Spleen (tissue), 7 donors: ENCODE data around the gene POC5.

ENCODE experiments used
- CTCF ChIP-seq, 11 experiments: fragments of 200-600 bp in 7 of 11; fragments of 450-650 bp in 4 of 11; sonication (generic) in 4 of 11; IDR thresholded peaks in 8 of 11; conservative IDR thresholded peaks in 3 of 11; 1 replicate in 7 of 11; 2 replicates in 4 of 11; pipeline versions ENCODE4 v1.4.0 to v1.8.0; 2016 to 2021; ENCODE audit warnings: antibody characterized with exemption in 11 of 11, inconsistent platforms in 4 of 11, mild to moderate bottlenecking in 1 of 11
- POLR2AphosphoS5 ChIP-seq, 3 donors: sonication (generic); formaldehyde crosslinking; IDR thresholded peaks; one replicate each; pipeline ENCODE4 v1.5.1; 2017; ENCODE audit warnings: antibody characterized with exemption in 3 of 3
- donor health status: DM: no; HTN: no; CAD: no; lungs with moderate emphysema.
- donor health status: DM: no; HTN: no; CAD: no.
- donor health status: DM: no; HTN: no; CAD: no.

- TF ChIP-seq CTCF (IDR thresholded peaks at IDR 0.05 in 8 of 11, conservative IDR thresholded peaks at IDR 0.05 in 3 of 11) (no peak), POLR2AphosphoS5 (IDR thresholded peaks at IDR 0.05) (no peak)
Observed at GRCh38 chr5:75720882-75721281, 3.6 kb upstream of the POC5 start.
